HCT116 (cell line): ENCODE data around the gene RYR3. TPM values are rescaled to one million over a fixed set of nuclear protein-coding genes. Genes with fewer than 3 reads are reported as not detected.

Source experiments
- ATAC-seq: fragments of 200-7000 bp; cut with Tn5 transposase; 2 replicates; pipeline ENCODE4 v1.9.1; 2020; ENCODE audit warnings: mild to moderate bottlenecking, moderate library complexity
- BruUV-seq: library from RNA; stranded (reverse); fragments of 400-500 nt; replicated peaks from 2 replicates; lab custom pipeline; 2021; lab: Mats Ljungman, UMichigan
- CTCF ChIA-PET: fragments of 300-600 bp; sonication (Branson Sonifier 250); formaldehyde crosslinking; loops from one replicate; lab custom pipeline; 2021; ENCODE audit warnings: antibody characterized with exemption; lab: Charles Lee
- POLR2A ChIA-PET: fragments of 300-600, 350-600 bp; sonication (Branson Sonifier 250); formaldehyde crosslinking; loops from one replicate; lab custom pipeline; 2021; ENCODE audit warnings: antibody characterized with exemption; lab: Charles Lee
- RAD21 ChIA-PET, 2 experiments: fragments of 300-600 bp; sonication (Branson Sonifier 250); formaldehyde crosslinking; loops; one replicate each; lab custom pipeline; 2023; ENCODE audit warnings: low total read pairs in 2 of 2; ENCODE audit not compliant: uncharacterized antibody in 2 of 2, unreplicated experiment in 2 of 2, low non-redundant PET in 1 of 2; lab: Charles Lee
- DNase-seq: peaks from one replicate; pipeline ENCODE4 v3.0.0-alpha.2; 2010; ENCODE audit warnings: low read depth, low spot score
- H2AFZ ChIP-seq: fragments of 200-600 bp; shearing (Covaris generic), sonication (generic); 2 replicates; pipeline ENCODE4 v1.6.1; 2017; ENCODE audit warnings: low read depth, mixed run types, mixed read lengths, antibody characterized with exemption, low read length; ENCODE audit not compliant: poor library complexity, severe bottlenecking
- H3K27ac ChIP-seq: 2 replicates; pipeline ENCODE4 v1.5.1; 2012; ENCODE audit warnings: low read depth, low read length
- H3K27me3 ChIP-seq: fragments of 200-600 bp; sonication (generic); 2 replicates; pipeline ENCODE4 v1.6.1; 2016; ENCODE audit warnings: mixed run types, low read length, mixed read lengths; ENCODE audit not compliant: insufficient read depth
- H3K36me3 ChIP-seq, 2 experiments: fragments of 200-500 bp in 1 of 2; fragments of 200-600 bp in 1 of 2; sonication (Bioruptor generic) in 1 of 2; sonication (generic) in 1 of 2; 2 replicates each; pipeline versions ENCODE4 v1.5.1 to v1.6.1; 2014 to 2016; ENCODE audit warnings: low read length in 2 of 2, inconsistent platforms in 1 of 2, mixed read lengths in 1 of 2, mixed run types in 1 of 2; ENCODE audit not compliant: insufficient read depth in 2 of 2, control insufficient read depth in 1 of 2
- H3K4me1 ChIP-seq, 2 experiments: fragments of 200-600 bp in 1 of 2; sonication (generic) in 1 of 2; 2 replicates each; pipeline versions ENCODE4 v1.5.1 to v1.6.1; 2012 to 2017; ENCODE audit warnings: low read length in 2 of 2, inconsistent platforms in 1 of 2, mild to moderate bottlenecking in 1 of 2, mixed read lengths in 1 of 2, mixed run types in 1 of 2, moderate library complexity in 1 of 2; ENCODE audit not compliant: insufficient read depth in 2 of 2, control insufficient read depth in 1 of 2
- H3K4me2 ChIP-seq: fragments of 200-600 bp; sonication (generic); 2 replicates; pipeline ENCODE4 v1.6.1; 2017; ENCODE audit warnings: mixed run types, low read length, mixed read lengths
- H3K4me3 ChIP-seq, 2 experiments: fragments of 200-600 bp in 1 of 2; sonication (generic) in 1 of 2; replicated peaks in 1 of 2; 2 replicates each; pipeline ENCODE4 v1.5.1; 2011 to 2016; ENCODE audit warnings: low read length in 2 of 2, control low read depth in 1 of 2, low read depth in 1 of 2, mild to moderate bottlenecking in 1 of 2, mixed read lengths in 1 of 2, mixed run types in 1 of 2
- H3K79me2 ChIP-seq: fragments of 200-600 bp; sonication (generic); 2 replicates; pipeline ENCODE4 v1.6.1; 2017; ENCODE audit warnings: mild to moderate bottlenecking, mixed run types, low read length, moderate library complexity, mixed read lengths; ENCODE audit not compliant: insufficient read depth
- H3K9ac ChIP-seq: fragments of 200-600 bp; sonication (generic); 2 replicates; pipeline ENCODE4 v1.6.1; 2016; ENCODE audit warnings: low read length, mixed read lengths
- H3K9me2 ChIP-seq: fragments of 200-600 bp; sonication (generic), shearing (Covaris generic); 2 replicates; pipeline ENCODE4 v1.6.1; 2017; ENCODE audit warnings: mixed run types, mild to moderate bottlenecking, moderate library complexity; ENCODE audit not compliant: insufficient read depth
- H3K9me3 ChIP-seq, 2 experiments: fragments of 200-500 bp in 1 of 2; fragments of 200-600 bp in 1 of 2; sonication (Bioruptor generic) in 1 of 2; sonication (generic) in 1 of 2; 2 replicates each; pipeline ENCODE4 v1.6.1; 2014 to 2017; ENCODE audit warnings: low read length in 2 of 2, mixed read lengths in 2 of 2, inconsistent platforms in 1 of 2, low read depth in 1 of 2, mild to moderate bottlenecking in 1 of 2, mixed run types in 1 of 2, moderate library complexity in 1 of 2; ENCODE audit not compliant: control insufficient read depth in 1 of 2, insufficient read depth in 1 of 2
- H4K20me1 ChIP-seq: fragments of 200-600 bp; sonication (generic), shearing (Covaris generic); 2 replicates; pipeline ENCODE4 v1.6.1; 2017; ENCODE audit warnings: mixed run types, mild to moderate bottlenecking, moderate library complexity; ENCODE audit not compliant: insufficient read depth
- CBX3 ChIP-seq: IDR thresholded peaks from 2 replicates; pipeline ENCODE4 v1.6.1; 2012; ENCODE audit warnings: low read depth
- CTCF ChIP-seq, 3 experiments: fragments of 200-600 bp in 1 of 3; sonication (generic) in 1 of 3; IDR thresholded peaks in 2 of 3; conservative IDR thresholded peaks in 1 of 3; 2 replicates each; pipeline ENCODE4 v1.5.1; 2012 to 2017; ENCODE audit warnings: low read depth in 2 of 3, low read length in 2 of 3, antibody characterized with exemption in 1 of 3, borderline replicate concordance in 1 of 3, control low read depth in 1 of 3, mild to moderate bottlenecking in 1 of 3, mixed read lengths in 1 of 3, mixed run types in 1 of 3, moderate library complexity in 1 of 3; ENCODE audit not compliant: insufficient read depth in 1 of 3
- EZH2phosphoT487 ChIP-seq: fragments of 200-600 bp; IDR thresholded peaks from 2 replicates; pipeline ENCODE4 v1.6.1; 2018; ENCODE audit warnings: antibody characterized with exemption, borderline replicate concordance
- FOSL1 ChIP-seq: IDR thresholded peaks from 2 replicates; pipeline ENCODE4 v1.6.1; 2012; ENCODE audit warnings: low read depth
- JUND ChIP-seq: IDR thresholded peaks from 2 replicates; pipeline ENCODE4 v1.6.1; 2012
- POLR2A ChIP-seq: IDR thresholded peaks from 2 replicates; pipeline ENCODE4 v1.7.0; 2011; ENCODE audit warnings: borderline replicate concordance; ENCODE audit not compliant: insufficient read depth, insufficient read length; ENCODE audit errors: extremely low read depth
- RAD21 ChIP-seq: IDR thresholded peaks from 2 replicates; pipeline ENCODE4 v1.6.1; 2012; ENCODE audit warnings: low read depth, mild to moderate bottlenecking
- TCF7L2 ChIP-seq: IDR thresholded peaks from 2 replicates; pipeline ENCODE4 v1.7.0; 2011; ENCODE audit warnings: borderline replicate concordance, inconsistent platforms; ENCODE audit not compliant: insufficient read depth, insufficient read length; ENCODE audit errors: extremely low read depth
- ZFX ChIP-seq: fragments of 450-650 bp; IDR thresholded peaks from 2 replicates; pipeline ENCODE4 v1.6.1; 2017
- ZNF274 ChIP-seq: fragments of 200-500 bp; sonication (Bioruptor generic); IDR thresholded peaks from 2 replicates; pipeline ENCODE4 v1.6.1; 2014; ENCODE audit warnings: mild to moderate bottlenecking, low read depth, low read length, inconsistent platforms
- intact Hi-C: fragments of 100-400 bp; cut with micrococcal nuclease; formaldehyde crosslinking; loops from 2 replicates; pipeline ENCODE4 v1.10.0; 2022
- total RNA-seq: library from RNA; stranded (reverse); gene quantifications from one replicate; pipeline ENCODE4 v1.2.1, GENCODE V29; 2021; ENCODE audit not compliant: unreplicated experiment
- TF ChIP-seq, protein P1 (sequence below): IDR thresholded peaks from 2 replicates; pipeline ENCODE4 v1.6.1; 2012
- TF ChIP-seq, protein P2 (sequence below): IDR thresholded peaks from 2 replicates; pipeline ENCODE4 v1.6.1; 2012; ENCODE audit warnings: low read depth
- TF ChIP-seq, protein P3 (sequence below): IDR thresholded peaks from 2 replicates; pipeline ENCODE4 v1.6.1; 2012

RYR3 gene
- total RNA-seq, 1 experiment from 2014 or later, result not detected

GRCh38 chr15:33882921-33883320 lies 572.2 kb downstream of the RYR3 start (continued):
- TF ChIP-seq CTCF (IDR thresholded peaks at IDR 0.05 in 2 of 3, conservative IDR thresholded peaks at IDR 0.05 in 1 of 3; ENCODE audit: borderline replicate concordance in 1 of 3, insufficient read depth in 1 of 3, low read depth in 2 of 3, low read length in 2 of 3), result no peak
- no peak for TF ChIP-seq POLR2A
- no peak for TF ChIP-seq ZNF274
- no peak for TF ChIP-seq CBX3
- TF ChIP-seq EZH2phosphoT487, result no peak
- no peak for TF ChIP-seq JUND
- TF ChIP-seq TCF7L2, result no peak
- TF ChIP-seq, protein P1, sequence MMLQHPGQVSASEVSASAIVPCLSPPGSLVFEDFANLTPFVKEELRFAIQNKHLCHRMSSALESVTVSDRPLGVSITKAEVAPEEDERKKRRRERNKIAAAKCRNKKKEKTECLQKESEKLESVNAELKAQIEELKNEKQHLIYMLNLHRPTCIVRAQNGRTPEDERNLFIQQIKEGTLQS, result no peak

DNA sequence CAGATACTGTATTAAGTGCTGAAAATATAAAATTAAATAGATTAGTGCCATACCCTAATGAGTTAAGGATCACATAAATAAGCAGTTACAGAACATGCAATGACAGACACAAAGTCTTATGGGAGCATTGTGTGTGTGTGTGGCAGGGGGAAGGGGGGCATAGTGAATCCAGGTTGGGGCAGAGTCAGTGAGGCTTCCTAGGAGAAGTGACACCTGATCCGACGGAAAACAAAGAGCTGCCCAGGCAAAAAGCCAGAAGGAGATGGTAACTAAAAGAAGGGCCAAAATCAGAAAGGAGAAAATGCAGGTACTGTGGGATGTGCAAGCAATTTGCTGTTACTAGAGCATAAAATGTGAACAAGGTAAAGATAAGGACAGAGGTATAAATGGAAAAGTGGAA lies 577.4 kb downstream of the RYR3 start:
- Histone ChIP-seq H3K4me3 (no peak overlapping the region), H3K9me2 (no peaks in the 10 kb centered on the region), H3K4me1 (no peaks in the 10 kb centered on the region), H3K27ac (no peak overlapping the region), H2AFZ (no peak overlapping the region), H4K20me1 (no peaks in the 10 kb centered on the region), H3K9me3 (no peaks in the 10 kb centered on the region), H3K79me2 (no peaks in the 10 kb centered on the region), H3K9ac (no peak overlapping the region), H3K27me3 (no peaks in the 10 kb centered on the region), H3K4me2 (no peak overlapping the region), H3K36me3 (no peaks in the 10 kb centered on the region)
- intact Hi-C loops, result no loop called here
- BruUV-seq, result no TSS peak
- ChIA-PET CTCF (no interaction called here), POLR2A (no interaction called here), RAD21 (no interaction called here)
- TF ChIP-seq ZFX, result no peak
- TF ChIP-seq EZH2phosphoT487, result no peak
- TF ChIP-seq, protein P2, sequence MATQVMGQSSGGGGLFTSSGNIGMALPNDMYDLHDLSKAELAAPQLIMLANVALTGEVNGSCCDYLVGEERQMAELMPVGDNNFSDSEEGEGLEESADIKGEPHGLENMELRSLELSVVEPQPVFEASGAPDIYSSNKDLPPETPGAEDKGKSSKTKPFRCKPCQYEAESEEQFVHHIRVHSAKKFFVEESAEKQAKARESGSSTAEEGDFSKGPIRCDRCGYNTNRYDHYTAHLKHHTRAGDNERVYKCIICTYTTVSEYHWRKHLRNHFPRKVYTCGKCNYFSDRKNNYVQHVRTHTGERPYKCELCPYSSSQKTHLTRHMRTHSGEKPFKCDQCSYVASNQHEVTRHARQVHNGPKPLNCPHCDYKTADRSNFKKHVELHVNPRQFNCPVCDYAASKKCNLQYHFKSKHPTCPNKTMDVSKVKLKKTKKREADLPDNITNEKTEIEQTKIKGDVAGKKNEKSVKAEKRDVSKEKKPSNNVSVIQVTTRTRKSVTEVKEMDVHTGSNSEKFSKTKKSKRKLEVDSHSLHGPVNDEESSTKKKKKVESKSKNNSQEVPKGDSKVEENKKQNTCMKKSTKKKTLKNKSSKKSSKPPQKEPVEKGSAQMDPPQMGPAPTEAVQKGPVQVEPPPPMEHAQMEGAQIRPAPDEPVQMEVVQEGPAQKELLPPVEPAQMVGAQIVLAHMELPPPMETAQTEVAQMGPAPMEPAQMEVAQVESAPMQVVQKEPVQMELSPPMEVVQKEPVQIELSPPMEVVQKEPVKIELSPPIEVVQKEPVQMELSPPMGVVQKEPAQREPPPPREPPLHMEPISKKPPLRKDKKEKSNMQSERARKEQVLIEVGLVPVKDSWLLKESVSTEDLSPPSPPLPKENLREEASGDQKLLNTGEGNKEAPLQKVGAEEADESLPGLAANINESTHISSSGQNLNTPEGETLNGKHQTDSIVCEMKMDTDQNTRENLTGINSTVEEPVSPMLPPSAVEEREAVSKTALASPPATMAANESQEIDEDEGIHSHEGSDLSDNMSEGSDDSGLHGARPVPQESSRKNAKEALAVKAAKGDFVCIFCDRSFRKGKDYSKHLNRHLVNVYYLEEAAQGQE, result no peak
- no peak for TF ChIP-seq POLR2A
- TF ChIP-seq FOSL1, result no peak
- TF ChIP-seq, protein P3, sequence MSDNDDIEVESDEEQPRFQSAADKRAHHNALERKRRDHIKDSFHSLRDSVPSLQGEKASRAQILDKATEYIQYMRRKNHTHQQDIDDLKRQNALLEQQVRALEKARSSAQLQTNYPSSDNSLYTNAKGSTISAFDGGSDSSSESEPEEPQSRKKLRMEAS, result no peak
- no peak for TF ChIP-seq CTCF (IDR thresholded peaks at IDR 0.05 in 2 of 3, conservative IDR thresholded peaks at IDR 0.05 in 1 of 3; ENCODE audit: borderline replicate concordance in 1 of 3, insufficient read depth in 1 of 3, low read depth in 2 of 3, low read length in 2 of 3)
- no peak for TF ChIP-seq RAD21
- no peak for ATAC-seq
- DNase-seq, result no peak
